Myocyte (in vitro differentiated cells): ENCODE measurements around the gene CEP112. TPM values are rescaled to one million over a fixed set of nuclear protein-coding genes. Genes with fewer than 3 reads are reported as not detected.
"Not testable (repeated sequence)": the region's sequence is repeated elsewhere in the genome, so short reads cannot be mapped to it uniquely, and the experiment has no call there.

Experiments used
- DNase-seq: peaks from one replicate; pipeline ENCODE4 v3.0.0-alpha.2; 2012; ENCODE audit warnings: low read depth
- total RNA-seq: library from RNA; depleted of rRNA; stranded (reverse); fragments of >200 nt; gene quantifications from 2 replicates; pipeline ENCODE4 v1.2.3, GENCODE V29; 2014

CEP112 gene
- total RNA-seq, 1 donor from 2014 or later, result 35.3 TPM

- peak; percentile 56 for DNase-seq
These were observed 26.3 kb downstream of the CEP112 start for GRCh38 chr17:66165537-66166123.

- DNase-seq, result not testable (repeated sequence)
These were observed 36.9 kb downstream of the CEP112 start for GRCh38 chr17:66155055-66155454.

- DNase-seq, result peak; percentile 36
These were observed 39.2 kb downstream of the CEP112 start for GRCh38 chr17:66152756-66153155.

- no peak for DNase-seq
These were observed 41.2 kb downstream of the CEP112 start for GRCh38 chr17:66150708-66151107.

- DNase-seq, result no peak
These were observed 42.4 kb downstream of the CEP112 start for GRCh38 chr17:66149562-66149961.

GRCh38 chr17:66146394-66146793 is 45.5 kb downstream of the CEP112 start:
- no peak for DNase-seq

GRCh38 chr17:66143657-66144282 is 48.2 kb downstream of the CEP112 start:
- DNase-seq, result no peak

- DNase-seq, result no peak
These were observed 49.5 kb downstream of the CEP112 start for GRCh38 chr17:66142428-66142827.

GRCh38 chr17:66138120-66138519 is 53.8 kb downstream of the CEP112 start:
- no peak for DNase-seq

- no peak for DNase-seq
These were observed 56.0 kb downstream of the CEP112 start for GRCh38 chr17:66135896-66136295.

- no peak for DNase-seq
These were observed 56.7 kb downstream of the CEP112 start for GRCh38 chr17:66135219-66135618.

- no peak for DNase-seq
These were observed 62.2 kb downstream of the CEP112 start for GRCh38 chr17:66129759-66130158.

- DNase-seq, result no peak
These were observed 65.7 kb downstream of the CEP112 start for GRCh38 chr17:66126231-66126630.

GRCh38 chr17:66123163-66123562 is 68.8 kb downstream of the CEP112 start:
- DNase-seq, result peak; percentile 35

- DNase-seq, result peak; percentile 21
These were observed 76.7 kb downstream of the CEP112 start for GRCh38 chr17:66115246-66115645.

GRCh38 chr17:66114609-66115008 is 77.3 kb downstream of the CEP112 start:
- DNase-seq, result no peak

- no peak for DNase-seq
These were observed 84.2 kb downstream of the CEP112 start for GRCh38 chr17:66107731-66108130.

- DNase-seq, result no peak
These were observed 93.9 kb downstream of the CEP112 start for GRCh38 chr17:66098040-66098439.

- no peak for DNase-seq
These were observed 97.2 kb downstream of the CEP112 start for GRCh38 chr17:66094727-66095126.

- DNase-seq, result no peak
These were observed 100.4 kb downstream of the CEP112 start for GRCh38 chr17:66091445-66092080.

GRCh38 chr17:66089764-66090163 is 102.2 kb downstream of the CEP112 start:
- no peak for DNase-seq

- peak; percentile 7 for DNase-seq
These were observed 103.8 kb downstream of the CEP112 start for GRCh38 chr17:66088173-66088572.

- peak; percentile 9 for DNase-seq
These were observed 104.9 kb downstream of the CEP112 start for GRCh38 chr17:66087073-66087472.
